Progenitor cell of endocrine pancreas (in vitro differentiated cells): ENCODE data around the gene PIK3AP1. TPM values are rescaled to one million over a fixed set of nuclear protein-coding genes. Genes with fewer than 3 reads are reported as not detected.
"Not testable (repeated sequence)": the region's sequence is repeated elsewhere in the genome, so short reads cannot be mapped to it uniquely, and the experiment has no call there.

Experiments
- DNase-seq: peaks from one replicate; pipeline ENCODE4 v3.0.0; 2021; ENCODE audit warnings: low spot score; ENCODE audit not compliant: unreplicated experiment
- H3K27ac Mint-ChIP-seq: 2 replicates; pipeline ENCODE4 v1.8.0; 2021; ENCODE audit warnings: mild to moderate bottlenecking, moderate library complexity, mixed read lengths
- H3K27me3 Mint-ChIP-seq: 2 replicates; pipeline ENCODE4 v1.8.0; 2021; ENCODE audit warnings: mixed read lengths
- H3K36me3 Mint-ChIP-seq: 2 replicates; pipeline ENCODE4 v1.8.0; 2022; ENCODE audit warnings: mixed read lengths; ENCODE audit not compliant: insufficient read depth
- H3K4me1 Mint-ChIP-seq: 2 replicates; pipeline ENCODE4 v1.8.0; 2021; ENCODE audit warnings: low read depth, mixed read lengths
- H3K4me3 Mint-ChIP-seq: 2 replicates; pipeline ENCODE4 v1.8.0; 2021; ENCODE audit warnings: low read depth, mild to moderate bottlenecking, moderate library complexity, mixed read lengths
- H3K9me3 Mint-ChIP-seq: 2 replicates; pipeline ENCODE4 v1.8.0; 2021; ENCODE audit warnings: low read depth, mixed read lengths
- CTCF ChIP-seq: fragments of 200-600 bp; sonication (generic); IDR thresholded peaks from one replicate; pipeline ENCODE4 v1.5.0; 2021; ENCODE audit warnings: antibody characterized with exemption, mild to moderate bottlenecking; ENCODE audit not compliant: unreplicated experiment
- total RNA-seq: library from RNA; stranded (reverse); gene quantifications from 2 replicates; pipeline ENCODE4 v1.2.1, GENCODE V29; 2021

Gene PIK3AP1
- total RNA-seq, 1 donor from 2014 or later = 40.0 TPM

GRCh38 chr10:96758423-96758822 lies 38.1 kb upstream of the PIK3AP1 start:
- Mint-ChIP-seq H3K4me3 (no peak overlapping the region), H3K9me3 (no peaks in the 10 kb centered on the region), H3K4me1 (peaks cover 3% of the 10 kb centered on the region), H3K36me3 (no peaks in the 10 kb centered on the region), H3K27ac (no peak overlapping the region), H3K27me3 (peaks cover 4% of the 10 kb centered on the region)
- no peak for TF ChIP-seq CTCF
- no peak for DNase-seq

- H3K36me3 Mint-ChIP-seq = no peaks in the 10 kb centered on the region
- H3K4me3 Mint-ChIP-seq = no peak overlapping the region
- H3K4me1 Mint-ChIP-seq = peaks cover 3% of the 10 kb centered on the region
- no peak for DNase-seq
- H3K27me3 Mint-ChIP-seq = peaks cover 4% of the 10 kb centered on the region
- H3K27ac Mint-ChIP-seq = no peak overlapping the region
- H3K9me3 Mint-ChIP-seq = no peaks in the 10 kb centered on the region
- no peak for TF ChIP-seq CTCF
Observed at GRCh38 chr10:96756111-96756903, 36.0 kb upstream of the PIK3AP1 start.

- no peak for DNase-seq
- H3K27me3 Mint-ChIP-seq = peaks cover 4% of the 10 kb centered on the region
- TF ChIP-seq CTCF = no peak
- H3K36me3 Mint-ChIP-seq = no peaks in the 10 kb centered on the region
- no peak overlapping the region for H3K27ac Mint-ChIP-seq
- no peaks in the 10 kb centered on the region for H3K4me1 Mint-ChIP-seq
- H3K9me3 Mint-ChIP-seq = no peaks in the 10 kb centered on the region
- no peak overlapping the region for H3K4me3 Mint-ChIP-seq
Observed at GRCh38 chr10:96753956-96754355, 33.6 kb upstream of the PIK3AP1 start.

- Mint-ChIP-seq H3K27ac (no peak overlapping the region), H3K36me3 (no peaks in the 10 kb centered on the region), H3K9me3 (no peaks in the 10 kb centered on the region), H3K4me3 (no peak overlapping the region), H3K27me3 (peaks cover 4% of the 10 kb centered on the region), H3K4me1 (peaks cover 2% of the 10 kb centered on the region)
- no peak for TF ChIP-seq CTCF
- DNase-seq = no peak
Observed at GRCh38 chr10:96752375-96752774, 32.1 kb upstream of the PIK3AP1 start.

- H3K4me1 Mint-ChIP-seq, H3K4me3 Mint-ChIP-seq, DNase-seq, H3K27me3 Mint-ChIP-seq, H3K27ac Mint-ChIP-seq, H3K9me3 Mint-ChIP-seq, H3K36me3 Mint-ChIP-seq: not testable (repeated sequence)
Observed at GRCh38 chr10:96750316-96750715, 30.0 kb upstream of the PIK3AP1 start.
